Superior temporal gyrus (tissue), 1 donor: ENCODE results near the gene DIPK2B.

Experiments used
- DNase-seq: peaks from one replicate; pipeline ENCODE4 v3.0.0-alpha.2; 2016; ENCODE audit errors: extremely low spot score

Gene DIPK2B

GRCh38 chrX:45200741-45201234, at the start of gene DIPK2B:
Gene DIPK2B (minus strand): TSS chrX:45200876. CDS start chrX:45200826, 50 bp downstream.
- DNase-seq = no peak

GRCh38 chrX:45240301-45240700, 39.6 kb upstream of the DIPK2B start:
- no peak for DNase-seq

GRCh38 chrX:45238489-45238888, 37.8 kb upstream of the DIPK2B start:
- DNase-seq = no peak

- DNase-seq = no peak
Measured at GRCh38 chrX:45233531-45233930, 32.9 kb upstream of the DIPK2B start.

- no peak for DNase-seq
Measured at GRCh38 chrX:45232139-45232538, 31.5 kb upstream of the DIPK2B start.

GRCh38 chrX:45230410-45230809, 29.7 kb upstream of the DIPK2B start:
- DNase-seq = no peak

GRCh38 chrX:45229348-45229747, 28.7 kb upstream of the DIPK2B start:
- DNase-seq = no peak

GRCh38 chrX:45228126-45228525, 27.4 kb upstream of the DIPK2B start:
- no peak for DNase-seq

- no peak for DNase-seq
Measured at GRCh38 chrX:45208121-45208856, 7.6 kb upstream of the DIPK2B start.

GRCh38 chrX:45202171-45202570, 1.5 kb upstream of the DIPK2B start:
- no peak for DNase-seq

- no peak for DNase-seq
Measured at GRCh38 chrX:45198706-45199105, 2.0 kb downstream of the DIPK2B start.

- DNase-seq = no peak
Measured at GRCh38 chrX:45198301-45198700, 2.4 kb downstream of the DIPK2B start.

- DNase-seq = no peak
Measured at GRCh38 chrX:45196701-45197100, 4.0 kb downstream of the DIPK2B start.

GRCh38 chrX:45191820-45192409, 8.8 kb downstream of the DIPK2B start:
- peak; percentile 74 for DNase-seq

- no peak for DNase-seq
Measured at GRCh38 chrX:45191383-45191782, 9.3 kb downstream of the DIPK2B start.

- DNase-seq = peak; percentile 43
Measured at GRCh38 chrX:45187731-45188130, 12.9 kb downstream of the DIPK2B start.

GRCh38 chrX:45186643-45187026, 14.0 kb downstream of the DIPK2B start:
- no peak for DNase-seq

GRCh38 chrX:45184211-45184610, 16.5 kb downstream of the DIPK2B start:
- no peak for DNase-seq

GRCh38 chrX:45172890-45173289, 27.8 kb downstream of the DIPK2B start:
- no peak for DNase-seq

GRCh38 chrX:45166781-45167180, 33.9 kb downstream of the DIPK2B start:
- no peak for DNase-seq

GRCh38 chrX:45165726-45166125, 35.0 kb downstream of the DIPK2B start:
- no peak for DNase-seq

- DNase-seq = no peak
Measured at GRCh38 chrX:45164995-45165394, 35.7 kb downstream of the DIPK2B start.

- peak; percentile 33 for DNase-seq
Measured at GRCh38 chrX:45164021-45164621, 36.6 kb downstream of the DIPK2B start.
